B cell (primary cell): Measurements from ENCODE around the gene GPX2. TPM values are rescaled to one million over a fixed set of nuclear protein-coding genes. Genes with fewer than 3 reads are reported as not detected.
A peak's percentile ranks its signal among the peaks of the same experiment; 100 is the strongest.

Experiments
- ATAC-seq: fragments of 200-7000 bp; cut with Tn5 transposase; one replicate; pipeline ENCODE4 v1.10.0; 2021; ENCODE audit warnings: low read depth, mild to moderate bottlenecking, moderate number of reproducible peaks, moderate library complexity
- CTCF ChIA-PET: fragments of 350-600 bp; sonication (Branson Sonifier 250); formaldehyde crosslinking; loops from one replicate; lab custom pipeline; 2021; ENCODE audit warnings: antibody characterized with exemption, inconsistent platforms; lab: Charles Lee
- POLR2A ChIA-PET: fragments of 350-600 bp; sonication (Branson Sonifier 250); formaldehyde crosslinking; loops from one replicate; lab custom pipeline; 2021; ENCODE audit warnings: antibody characterized with exemption; lab: Charles Lee
- DNase-seq: peaks from one replicate; pipeline ENCODE4 v3.0.0; 2013
- H2AFZ ChIP-seq: 2 replicates; pipeline ENCODE4 v1.6.1; 2012; ENCODE audit warnings: mild to moderate bottlenecking, low read depth, low read length; ENCODE audit not compliant: insufficient read depth, poor library complexity, severe bottlenecking
- H3K27ac ChIP-seq, 2 donors: 1 replicate in 1 of 2; 2 replicates in 1 of 2; pipeline ENCODE4 v1.5.1; 2012 to 2013; ENCODE audit warnings: low read length in 2 of 2, mild to moderate bottlenecking in 2 of 2, moderate library complexity in 1 of 2
- H3K27me3 ChIP-seq, 4 experiments: fragments of 200-600 bp in 1 of 4; sonication (generic) in 1 of 4; replicated peaks in 1 of 4; 1 replicate in 2 of 4; 2 replicates in 2 of 4; pipeline versions ENCODE4 v1.6.1 to v1.7.0; 2013 to 2016; ENCODE audit warnings: low read length in 3 of 4, mild to moderate bottlenecking in 2 of 4, mixed read lengths in 1 of 4, moderate library complexity in 1 of 4; ENCODE audit not compliant: insufficient read depth in 4 of 4, control insufficient read depth in 3 of 4; ENCODE audit errors: control extremely low read depth in 1 of 4
- H3K36me3 ChIP-seq, 2 experiments: replicated peaks in 1 of 2; 1 replicate in 1 of 2; 2 replicates in 1 of 2; pipeline versions ENCODE4 v1.6.1 to v1.7.1; 2013; ENCODE audit warnings: low read length in 1 of 2; ENCODE audit not compliant: insufficient read depth in 2 of 2, control insufficient read depth in 1 of 2; ENCODE audit errors: control extremely low read depth in 1 of 2, extremely low read depth in 1 of 2
- H3K4me1 ChIP-seq, 2 donors: fragments of 200-600 bp in 1 of 2; sonication (generic) in 1 of 2; 1 replicate in 1 of 2; 2 replicates in 1 of 2; pipeline versions ENCODE4 v1.5.1 to v1.6.1; 2013 to 2017; ENCODE audit warnings: low read length in 2 of 2; ENCODE audit not compliant: control insufficient read depth in 2 of 2, insufficient read depth in 2 of 2
- H3K4me2 ChIP-seq: replicated peaks from 2 replicates; pipeline ENCODE3; 2012; ENCODE audit warnings: mild to moderate bottlenecking, low read depth, low read length; ENCODE audit not compliant: poor library complexity, severe bottlenecking
- H3K4me3 ChIP-seq, 5 experiments: fragments of 200-600 bp in 1 of 5; sonication (generic) in 1 of 5; 1 replicate in 3 of 5; 2 replicates in 2 of 5; pipeline versions ENCODE4 v1.5.1 to v1.7.0; 2011 to 2016; ENCODE audit warnings: low read length in 4 of 5, mild to moderate bottlenecking in 4 of 5, low read depth in 2 of 5, control low read depth in 1 of 5, moderate library complexity in 1 of 5; ENCODE audit not compliant: insufficient read depth in 1 of 5; ENCODE audit errors: control extremely low read depth in 1 of 5, extremely low read depth in 1 of 5
- H3K79me2 ChIP-seq: fragments of 200-600 bp; sonication (generic); one replicate; pipeline ENCODE4 v1.6.0; 2016; ENCODE audit warnings: low read length; ENCODE audit not compliant: control insufficient read depth, insufficient read depth
- H3K9ac ChIP-seq: fragments of 200-600 bp; sonication (generic); 2 replicates; pipeline ENCODE4 v1.6.1; 2017; ENCODE audit warnings: mild to moderate bottlenecking, low read length, moderate library complexity
- H3K9me3 ChIP-seq, 3 donors: one replicate each; pipeline versions ENCODE4 v1.6.1 to v1.7.1; 2013; ENCODE audit warnings: low read length in 2 of 3; ENCODE audit not compliant: control insufficient read depth in 2 of 3, insufficient read depth in 1 of 3; ENCODE audit errors: control extremely low read depth in 1 of 3
- H4K20me1 ChIP-seq: 2 replicates; pipeline ENCODE4 v1.6.0; 2012; ENCODE audit warnings: mild to moderate bottlenecking, low read length; ENCODE audit not compliant: insufficient read depth, control insufficient read depth, poor library complexity, severe bottlenecking
- H3K27ac Mint-ChIP-seq: one replicate; pipeline ENCODE4 v1.8.0; 2021; ENCODE audit warnings: mixed read lengths
- H3K27me3 Mint-ChIP-seq: one replicate; pipeline ENCODE4 v1.8.0; 2021; ENCODE audit warnings: mixed read lengths
- H3K4me1 Mint-ChIP-seq: one replicate; pipeline ENCODE4 v1.8.0; 2021; ENCODE audit warnings: mixed read lengths
- H3K4me3 Mint-ChIP-seq: one replicate; pipeline ENCODE4 v1.8.0; 2021; ENCODE audit warnings: mixed read lengths
- H3K9me3 Mint-ChIP-seq: one replicate; pipeline ENCODE4 v1.8.0; 2022; ENCODE audit warnings: mixed read lengths; ENCODE audit not compliant: insufficient read depth
- EZH2 ChIP-seq: IDR thresholded peaks from 2 replicates; pipeline ENCODE4 v1.6.1; 2012; ENCODE audit warnings: borderline replicate concordance, low read depth, mild to moderate bottlenecking, moderate library complexity, low read length; ENCODE audit not compliant: insufficient read depth, poor library complexity, severe bottlenecking
- WGBS: methylation state at CpG from one replicate; pipeline ENCODE4 v1.1.5; 2013; ENCODE audit warnings: missing lambda C conversion rate; ENCODE audit not compliant: insufficient coverage; 5-methylcytosine and 5-hydroxymethylcytosine counted together
- intact Hi-C: fragments of 100-400 bp; cut with micrococcal nuclease; formaldehyde crosslinking; loops from one replicate; pipeline ENCODE4 v1.10.0; 2022
- polyA plus RNA-seq: library from polyadenylated mRNA; depleted of rRNA; stranded (reverse); fragments of >200 nt; gene quantifications from 2 replicates; pipeline ENCODE4 v1.2.3, GENCODE V29; 2012
- total RNA-seq, 2 donors: library from RNA; stranded (reverse); fragments of 120-200 nt in 1 of 2; gene quantifications; 1 replicate in 1 of 2; 2 replicates in 1 of 2; pipeline versions ENCODE4 v1.2.3 to v1.2.4, GENCODE V29; 2013 to 2022
- TF ChIP-seq, protein P1 (sequence below): fragments of 200-600 bp; IDR thresholded peaks from one replicate; pipeline ENCODE4 v1.8.0; 2022; ENCODE audit warnings: antibody characterized with exemption, mild to moderate bottlenecking

GPX2 gene
- total and polyA plus RNA-seq, 2 donors (not counting 1 experiment from before 2014, with no cell fraction given), result not detected

DNA sequence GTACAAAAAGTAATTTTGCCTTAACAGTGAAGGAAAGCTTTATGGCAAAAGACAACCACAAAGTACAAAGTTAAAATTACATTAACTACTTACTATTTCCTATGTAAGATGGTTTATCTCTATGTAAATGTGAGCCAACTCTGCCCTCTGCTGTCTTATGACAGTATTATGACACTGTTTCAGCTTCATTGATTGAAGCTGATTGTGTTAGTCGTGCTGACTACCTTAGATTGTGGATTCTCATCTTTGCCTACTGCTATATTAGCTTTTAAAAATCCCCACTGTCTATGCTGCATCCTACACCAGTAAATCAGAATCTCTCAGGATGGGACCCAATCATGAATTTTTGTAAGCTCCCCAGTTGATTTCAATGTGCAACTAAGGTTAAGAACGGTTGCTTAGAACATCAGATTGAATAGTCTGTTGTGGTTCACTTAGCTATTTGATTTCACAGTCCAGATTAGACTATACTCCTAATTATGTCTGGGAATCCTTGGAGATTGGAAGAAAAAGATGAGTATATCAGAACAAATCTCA, 50.6 kb downstream of the GPX2 start:
- Mint-ChIP-seq H3K27ac (no peak overlapping the region), H3K27me3 (peaks cover 27% of the 10 kb centered on the region), H3K4me1 (no peaks in the 10 kb centered on the region), H3K9me3 (no peaks in the 10 kb centered on the region), H3K4me3 (no peak overlapping the region)
- intact Hi-C loops, result loop anchor here (5.0 kb wide), 4 partner anchors 70 to 220 kb away; no protein-coding TSS in a partner anchor
- no CpG with 5 or more reads among the region's 2 CpGs for WGBS
- H3K79me2 ChIP-seq, result no peaks in the 10 kb centered on the region
- POLR2A ChIA-PET, result no interaction called here
- TF ChIP-seq, protein P1, sequence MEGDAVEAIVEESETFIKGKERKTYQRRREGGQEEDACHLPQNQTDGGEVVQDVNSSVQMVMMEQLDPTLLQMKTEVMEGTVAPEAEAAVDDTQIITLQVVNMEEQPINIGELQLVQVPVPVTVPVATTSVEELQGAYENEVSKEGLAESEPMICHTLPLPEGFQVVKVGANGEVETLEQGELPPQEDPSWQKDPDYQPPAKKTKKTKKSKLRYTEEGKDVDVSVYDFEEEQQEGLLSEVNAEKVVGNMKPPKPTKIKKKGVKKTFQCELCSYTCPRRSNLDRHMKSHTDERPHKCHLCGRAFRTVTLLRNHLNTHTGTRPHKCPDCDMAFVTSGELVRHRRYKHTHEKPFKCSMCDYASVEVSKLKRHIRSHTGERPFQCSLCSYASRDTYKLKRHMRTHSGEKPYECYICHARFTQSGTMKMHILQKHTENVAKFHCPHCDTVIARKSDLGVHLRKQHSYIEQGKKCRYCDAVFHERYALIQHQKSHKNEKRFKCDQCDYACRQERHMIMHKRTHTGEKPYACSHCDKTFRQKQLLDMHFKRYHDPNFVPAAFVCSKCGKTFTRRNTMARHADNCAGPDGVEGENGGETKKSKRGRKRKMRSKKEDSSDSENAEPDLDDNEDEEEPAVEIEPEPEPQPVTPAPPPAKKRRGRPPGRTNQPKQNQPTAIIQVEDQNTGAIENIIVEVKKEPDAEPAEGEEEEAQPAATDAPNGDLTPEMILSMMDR, result peak; percentile 74
- TF ChIP-seq EZH2, result no peak
- no peaks in the 10 kb centered on the region for H3K36me3 ChIP-seq
- no peak overlapping the region for H3K9ac ChIP-seq
- ATAC-seq, result peak; percentile 65
- H3K4me3 ChIP-seq, result no peak overlapping the region
- H3K27me3 ChIP-seq, result peaks cover 0 to 5% (median 2%) of the 10 kb centered on the region in 4 experiments
- no peak overlapping the region for H2AFZ ChIP-seq
- H4K20me1 ChIP-seq, result no peaks in the 10 kb centered on the region
- CTCF ChIA-PET, result interaction anchor here (0.5 to 4.5 kb wide), 38 partner anchors 9 to 1095 kb away, joined by 3 to 105 read pairs (median 4); partner anchors contain the start of genes CHURC1, HSPA2 and SPTB
- H3K4me2 ChIP-seq, result no peak overlapping the region
- H3K9me3 ChIP-seq, result no peaks in the 10 kb centered on the region
- no peak overlapping the region for H3K27ac ChIP-seq
- DNase-seq, result peak; percentile 63
- H3K4me1 ChIP-seq, result no peaks in the 10 kb centered on the region

DNA sequence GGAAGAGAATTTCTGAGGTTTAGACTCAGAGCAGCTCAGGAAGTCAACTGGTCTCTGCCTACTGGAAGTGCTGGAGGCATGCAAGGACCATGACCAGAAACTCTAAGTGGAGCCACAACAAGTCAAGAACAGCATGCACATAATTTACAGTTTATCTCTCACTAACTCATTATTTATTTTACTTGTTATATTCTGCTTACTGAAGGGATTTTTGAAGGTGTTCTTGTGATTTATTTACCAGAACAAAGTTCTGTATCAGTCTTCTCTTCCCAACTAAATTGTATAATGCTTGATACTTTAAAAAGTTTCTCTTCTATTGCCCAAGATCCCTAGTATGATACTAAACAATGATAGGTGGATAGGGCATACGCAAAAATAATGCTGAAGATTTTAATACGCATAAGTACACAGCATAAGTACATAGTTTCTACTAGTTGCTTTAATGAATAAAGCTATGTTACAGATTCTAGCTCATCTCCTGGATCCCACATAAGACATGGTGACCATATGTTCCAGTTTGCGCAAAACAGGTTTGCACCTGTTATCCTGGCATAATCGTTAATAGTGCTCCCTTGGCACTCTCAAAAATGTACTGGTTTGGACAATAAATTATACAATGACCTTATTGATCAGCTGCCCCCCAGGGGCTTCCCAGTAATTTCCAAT, 51.2 kb downstream of the GPX2 start:
- TF ChIP-seq, protein P1, result no peak
- no peak for TF ChIP-seq EZH2
- Histone ChIP-seq H3K4me1 (no peaks in the 10 kb centered on the region), H3K4me3 (no peak overlapping the region), H3K27me3 (peaks cover 0 to 7% (median 3%) of the 10 kb centered on the region in 4 experiments), H3K79me2 (no peaks in the 10 kb centered on the region), H4K20me1 (no peaks in the 10 kb centered on the region), H2AFZ (no peak overlapping the region), H3K4me2 (no peak overlapping the region), H3K27ac (no peak overlapping the region), H3K9me3 (no peaks in the 10 kb centered on the region), H3K36me3 (no peaks in the 10 kb centered on the region), H3K9ac (no peak overlapping the region)
- Mint-ChIP-seq H3K27me3 (peaks cover 28% of the 10 kb centered on the region), H3K27ac (no peak overlapping the region), H3K4me3 (no peak overlapping the region), H3K4me1 (no peaks in the 10 kb centered on the region), H3K9me3 (no peaks in the 10 kb centered on the region)
- WGBS, result no CpG with 5 or more reads among the region's 4 CpGs
- ChIA-PET POLR2A (no interaction called here), CTCF (interaction anchor here (0.5 to 4.5 kb wide), 39 partner anchors 10 to 1095 kb away, joined by 3 to 105 read pairs (median 4); partner anchors contain the start of genes CHURC1, HSPA2 and SPTB)
- ATAC-seq (no peak), DNase-seq (no peak)
- intact Hi-C loops, result loop anchor here (5.0 kb wide), 4 partner anchors 69 to 219 kb away; no protein-coding TSS in a partner anchor
